Bronchus fibroblast of lung (primary cell): ENCODE results near the gene PARP16. TPM values are rescaled to one million over a fixed set of nuclear protein-coding genes. Genes with fewer than 3 reads are reported as not detected.

Source experiments
- total RNA-seq: library from RNA; depleted of rRNA; stranded (reverse); fragments of >200 nt; gene quantifications from 2 replicates; pipeline ENCODE4 v1.2.3, GENCODE V29; 2015

The PARP16 gene
- total RNA-seq: 5.1 and 7.1 TPM in 2 replicates

GRCh38 chr15:65286704-65287519, at the start of gene PARP16:
Gene PARP16 (minus strand): TSS chr15:65286883. CDS start chr15:65286426, 457 bp downstream.

DNA sequence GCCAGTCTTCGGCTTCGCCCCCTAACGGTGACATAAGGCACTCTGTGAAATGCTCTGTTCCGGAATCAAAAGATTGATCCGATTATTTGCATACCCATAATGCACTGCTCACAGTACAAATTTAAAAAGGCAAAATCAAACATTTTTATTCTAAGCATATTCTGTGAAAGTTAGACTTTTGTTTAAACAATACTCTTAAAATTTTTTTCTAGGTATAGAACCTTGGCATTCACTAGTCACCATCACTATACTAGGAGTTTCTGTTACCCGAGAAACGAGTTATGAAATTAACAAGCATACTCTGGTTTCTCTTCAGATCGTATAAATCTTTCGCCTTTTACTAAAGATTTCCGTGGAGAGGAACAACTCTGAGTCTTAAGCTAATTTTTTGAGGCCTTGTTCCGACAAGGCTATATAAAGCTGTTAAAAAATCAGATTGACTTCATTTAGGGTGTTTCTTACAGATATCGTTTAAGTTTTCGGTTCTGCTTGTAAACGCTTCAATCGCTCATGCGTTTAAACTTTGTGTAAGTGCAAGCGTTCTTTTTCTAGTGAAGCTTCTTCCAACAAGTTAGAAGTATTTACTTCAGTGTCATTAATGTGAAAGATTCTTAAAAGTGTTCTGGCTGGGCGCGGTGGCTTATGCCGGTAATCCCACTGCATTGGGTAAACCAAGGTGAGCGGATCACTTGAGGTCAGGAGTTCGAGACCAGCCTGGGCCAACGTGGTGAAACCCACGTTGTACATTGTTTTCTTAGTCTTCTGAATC, 17.9 kb upstream of the PARP16 start, which contains the start of gene RNU5B-1:
TSS of gene RNU5B-1 (plus strand) at position 297 of the 769 bp plus-strand sequence.

DNA sequence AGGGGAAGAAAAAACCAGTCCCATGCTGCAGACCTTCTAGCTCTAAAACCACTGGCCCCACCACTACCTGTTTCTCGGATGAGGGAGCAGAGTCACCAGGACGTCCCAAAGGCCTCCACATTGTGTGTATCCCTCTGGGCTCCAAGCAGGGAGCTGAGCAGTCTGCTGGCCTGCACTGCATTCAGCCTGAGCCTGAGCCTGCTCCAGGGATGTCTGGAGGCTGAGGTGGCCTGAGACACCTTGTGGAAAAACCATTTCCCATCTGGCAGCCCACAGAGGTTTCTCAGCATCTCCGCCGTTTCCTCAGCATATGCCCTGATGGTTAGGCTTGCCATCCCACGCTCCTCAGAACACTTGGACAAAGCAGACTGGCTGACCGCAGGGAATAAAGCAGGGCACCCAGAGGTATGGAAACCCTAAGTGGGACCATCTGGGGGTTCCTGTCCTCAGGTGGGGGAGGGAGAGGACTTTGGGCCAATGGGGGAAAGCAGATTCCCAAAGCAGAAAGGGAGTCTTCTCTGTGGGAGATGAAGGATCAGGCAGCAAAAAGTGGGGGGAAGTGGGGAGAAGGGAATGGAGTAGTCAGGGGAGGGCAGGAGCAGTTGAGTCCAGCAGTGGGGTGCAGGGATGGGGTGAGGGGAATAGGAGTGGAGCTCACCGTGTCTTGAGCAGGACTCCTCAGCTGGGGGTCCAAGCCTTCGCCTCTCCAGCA, 75.8 kb downstream of the PARP16 start, which contains the start of gene CILP:
TSS of gene CILP (minus strand) at position 704 of the 712 bp plus-strand sequence. CDS start 1,718 bp downstream, outside the sequence.

Other genes with a start within 250 kb of the PARP16 start
- not detected in 2 replicates for gene SLC51B, start 241.5 kb downstream of the PARP16 start, total RNA-seq
- gene RASL12, start 218.9 kb downstream of the PARP16 start, total RNA-seq: 8.5 and 10.4 TPM in 2 replicates
- gene KBTBD13, start 210.1 kb downstream of the PARP16 start, total RNA-seq: not detected in 2 replicates
- under 0.01 and 0.30 TPM in 2 replicates for gene UBAP1L, start 171.7 kb downstream of the PARP16 start, total RNA-seq
- 11.7 and 13.8 TPM in 2 replicates for gene PDCD7, start 153.1 kb downstream of the PARP16 start, total RNA-seq
- 19.3 and 19.5 TPM in 2 replicates for gene CLPX, start 101.5 kb downstream of the PARP16 start, total RNA-seq
- under 0.01 and 0.17 TPM in 2 replicates for gene CILP, start 75.4 kb downstream of the PARP16 start, total RNA-seq
- not detected in 2 replicates for gene RNU5A-1, start 9.2 kb upstream of the PARP16 start, total RNA-seq
- not detected in 2 replicates for gene RNU5B-1, start 17.8 kb upstream of the PARP16 start, total RNA-seq
- under 0.01 TPM in 1 of 2 replicates, not detected in the other for gene IGDCC3, start 91.1 kb upstream of the PARP16 start, total RNA-seq
- gene IGDCC4, start 136.1 kb upstream of the PARP16 start, total RNA-seq: 1.3 and 1.5 TPM in 2 replicates
- 13.5 and 14.6 TPM in 2 replicates for gene DPP8, start 230.8 kb upstream of the PARP16 start, total RNA-seq
- gene HACD3, start 243.6 kb upstream of the PARP16 start, total RNA-seq: 67.8 and 73.6 TPM in 2 replicates